Measurements from ENCODE around the gene DIP2B. TPM values are rescaled to one million over a fixed set of nuclear protein-coding genes. Genes with fewer than 3 reads are reported as not detected.

The DIP2B gene
- total RNA-seq, 1 donor from 2014 or later, result 39.3 TPM

GRCh38 chr12:50699940-50700339 lies 195.2 kb downstream of the DIP2B start:
- no peak for DNase-seq (ENCODE audit: low read depth)
- no peaks in the 10 kb centered on the region for H3K36me3 ChIP-seq (ENCODE audit: control insufficient read depth, insufficient read depth, low read length)
- no peak for TF ChIP-seq CTCF (IDR thresholded peaks at IDR 0.05; ENCODE audit: insufficient read depth, low read length, poor library complexity, severe bottlenecking)
- no peaks in the 10 kb centered on the region for H3K27me3 ChIP-seq (ENCODE audit: control insufficient read depth, insufficient read depth, low read length)
- no peak overlapping the region for H3K4me3 ChIP-seq (ENCODE audit: low read depth, low read length)

DNA sequence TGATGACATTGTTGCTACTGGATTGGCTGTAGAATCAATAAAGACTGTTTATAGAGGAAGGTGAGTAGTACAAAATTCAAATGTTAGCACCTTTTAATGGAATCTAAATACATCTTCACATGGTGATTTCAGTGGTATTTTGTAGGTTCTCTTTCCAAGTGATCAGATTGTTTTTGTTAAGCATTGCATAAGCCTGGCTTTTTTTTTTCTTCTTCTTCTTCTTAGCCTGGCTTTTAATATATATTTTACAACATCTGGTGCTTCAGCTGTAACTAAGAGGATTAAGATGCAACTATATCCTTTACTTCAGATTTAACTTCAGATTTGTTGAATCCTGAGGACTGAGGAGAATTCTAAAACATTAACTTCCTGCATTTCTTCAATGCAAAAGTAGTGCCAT lies 201.8 kb downstream of the DIP2B start:
- no peak overlapping the region for H3K4me3 ChIP-seq (ENCODE audit: low read depth, low read length)
- no peaks in the 10 kb centered on the region for H3K27me3 ChIP-seq (ENCODE audit: control insufficient read depth, insufficient read depth, low read length)
- H3K36me3 ChIP-seq (ENCODE audit: control insufficient read depth, insufficient read depth, low read length), result no peaks in the 10 kb centered on the region
- no peak for DNase-seq (ENCODE audit: low read depth)
- no peak for TF ChIP-seq CTCF (IDR thresholded peaks at IDR 0.05; ENCODE audit: insufficient read depth, low read length, poor library complexity, severe bottlenecking)

DNA sequence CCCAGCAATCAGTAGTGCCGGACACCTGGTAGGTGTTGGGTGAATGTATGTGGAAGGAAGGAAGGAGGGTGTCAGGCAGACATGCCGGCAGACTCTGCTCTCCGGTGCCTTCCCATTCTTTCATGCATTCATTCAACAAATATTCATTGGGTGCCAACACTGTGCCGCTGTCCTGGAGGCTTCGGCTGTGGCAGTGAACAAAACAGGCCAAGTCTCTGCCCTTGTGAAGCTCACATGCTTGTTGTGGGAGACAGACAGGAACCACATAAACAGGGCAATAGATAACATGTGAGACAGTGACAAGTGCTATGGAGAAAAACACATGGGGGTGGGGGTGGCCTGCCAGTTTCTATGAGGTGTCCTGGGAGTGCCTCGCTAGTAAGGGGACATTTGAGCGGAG lies 202.6 kb downstream of the DIP2B start:
- H3K36me3 ChIP-seq (ENCODE audit: control insufficient read depth, insufficient read depth, low read length), result no peaks in the 10 kb centered on the region
- no peak for TF ChIP-seq CTCF (IDR thresholded peaks at IDR 0.05; ENCODE audit: insufficient read depth, low read length, poor library complexity, severe bottlenecking)
- H3K27me3 ChIP-seq (ENCODE audit: control insufficient read depth, insufficient read depth, low read length), result no peaks in the 10 kb centered on the region
- no peak overlapping the region for H3K4me3 ChIP-seq (ENCODE audit: low read depth, low read length)
- DNase-seq (ENCODE audit: low read depth), result no peak

DNA sequence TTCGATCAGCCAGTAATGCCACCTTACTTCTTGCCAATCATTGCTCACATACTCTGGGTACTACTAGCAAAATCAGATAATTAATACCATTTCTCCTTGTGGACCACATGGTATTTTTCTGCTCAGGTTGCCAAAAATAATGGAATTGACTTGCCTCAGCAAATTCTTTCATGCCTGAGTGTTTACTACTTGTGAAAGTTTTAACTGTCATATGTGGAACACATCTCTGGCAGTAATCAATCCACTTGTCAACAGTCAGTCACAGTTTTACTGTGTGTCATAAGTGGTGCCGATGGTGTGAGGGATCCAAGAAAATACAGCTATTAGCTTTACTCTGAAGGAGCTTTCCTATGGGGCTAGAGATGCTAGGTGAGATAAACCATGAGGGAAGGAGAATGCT lies 203.8 kb downstream of the DIP2B start:
- no peak for TF ChIP-seq CTCF (IDR thresholded peaks at IDR 0.05; ENCODE audit: insufficient read depth, low read length, poor library complexity, severe bottlenecking)
- Histone ChIP-seq H3K4me3 (ENCODE audit: low read depth, low read length) (no peak overlapping the region), H3K36me3 (ENCODE audit: control insufficient read depth, insufficient read depth, low read length) (no peaks in the 10 kb centered on the region), H3K27me3 (ENCODE audit: control insufficient read depth, insufficient read depth, low read length) (no peaks in the 10 kb centered on the region)
- no peak for DNase-seq (ENCODE audit: low read depth)

DNA sequence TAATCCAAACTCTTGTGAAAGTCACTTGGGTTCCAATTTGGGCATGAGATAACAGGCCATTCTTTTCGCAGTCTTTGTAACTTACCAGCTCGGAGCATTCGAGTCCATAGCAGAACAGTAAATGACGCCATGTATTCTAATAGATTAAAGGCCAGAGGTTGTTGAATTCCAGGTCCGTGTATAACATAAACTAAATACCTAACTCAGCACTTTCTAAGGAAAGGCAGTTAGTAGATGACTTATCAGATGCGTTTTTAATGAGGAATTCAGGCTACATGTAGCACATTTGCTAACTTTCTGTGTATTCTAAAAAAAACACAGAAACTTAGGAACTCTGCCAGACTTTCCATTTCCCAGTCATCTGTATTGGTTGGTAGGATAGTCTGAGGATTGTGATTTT lies 206.3 kb downstream of the DIP2B start:
- Histone ChIP-seq H3K4me3 (ENCODE audit: low read depth, low read length) (no peak overlapping the region), H3K36me3 (ENCODE audit: control insufficient read depth, insufficient read depth, low read length) (no peaks in the 10 kb centered on the region), H3K27me3 (ENCODE audit: control insufficient read depth, insufficient read depth, low read length) (no peaks in the 10 kb centered on the region)
- no peak for DNase-seq (ENCODE audit: low read depth)
- no peak for TF ChIP-seq CTCF (IDR thresholded peaks at IDR 0.05; ENCODE audit: insufficient read depth, low read length, poor library complexity, severe bottlenecking)

GRCh38 chr12:50715174-50715573 lies 210.4 kb downstream of the DIP2B start:
- no peak for DNase-seq (ENCODE audit: low read depth)
- no peak for TF ChIP-seq CTCF (IDR thresholded peaks at IDR 0.05; ENCODE audit: insufficient read depth, low read length, poor library complexity, severe bottlenecking)
- Histone ChIP-seq H3K4me3 (ENCODE audit: low read depth, low read length) (no peak overlapping the region), H3K36me3 (ENCODE audit: control insufficient read depth, insufficient read depth, low read length) (no peaks in the 10 kb centered on the region), H3K27me3 (ENCODE audit: control insufficient read depth, insufficient read depth, low read length) (no peaks in the 10 kb centered on the region)

Data from kidney epithelial cell (primary cell).